Raji (cell line): Measurements from ENCODE around the gene DUSP9.

Experiments
- POLR2A ChIP-seq: IDR thresholded peaks from 2 replicates; pipeline ENCODE4 v1.6.1; 2011; ENCODE audit warnings: low read depth, low read length, control low read depth; ENCODE audit not compliant: insufficient read depth

DUSP9 gene

GRCh38 chrX:153639177-153640044, 7.6 kb upstream of the DUSP9 start:
- TF ChIP-seq POLR2A = no peak

DNA sequence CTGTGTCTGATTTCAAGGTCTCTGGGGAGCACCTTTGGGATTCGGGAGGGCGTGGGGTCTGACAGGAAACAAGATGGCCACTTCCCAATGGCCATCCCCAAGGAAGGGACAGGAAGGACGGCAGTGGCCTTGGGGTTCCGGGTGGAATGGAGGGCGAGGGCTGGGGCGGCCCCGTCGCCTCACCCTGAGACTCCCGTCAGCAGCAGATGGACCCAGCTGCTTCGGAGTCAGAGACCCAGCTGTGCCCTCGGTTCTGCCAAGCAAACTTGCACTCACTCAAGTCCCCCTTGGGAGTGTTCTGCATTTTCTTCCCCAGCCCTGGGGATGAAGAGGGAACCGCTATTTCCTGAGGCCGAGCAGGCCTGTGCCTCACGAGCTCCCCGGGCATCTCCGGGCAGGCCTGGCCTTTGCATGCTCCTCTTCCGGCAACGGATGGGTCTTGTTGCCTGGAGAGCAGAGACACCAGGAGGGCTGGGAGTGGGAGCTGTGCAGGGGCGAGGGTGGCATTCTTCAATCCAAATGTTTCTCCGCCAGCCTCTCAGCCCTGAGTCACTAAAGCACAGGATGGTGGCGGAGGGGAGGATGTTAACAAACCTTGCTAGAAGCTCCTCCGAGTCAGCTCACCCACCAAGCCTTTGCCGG, 6.8 kb upstream of the DUSP9 start:
- TF ChIP-seq POLR2A = no peak

DNA sequence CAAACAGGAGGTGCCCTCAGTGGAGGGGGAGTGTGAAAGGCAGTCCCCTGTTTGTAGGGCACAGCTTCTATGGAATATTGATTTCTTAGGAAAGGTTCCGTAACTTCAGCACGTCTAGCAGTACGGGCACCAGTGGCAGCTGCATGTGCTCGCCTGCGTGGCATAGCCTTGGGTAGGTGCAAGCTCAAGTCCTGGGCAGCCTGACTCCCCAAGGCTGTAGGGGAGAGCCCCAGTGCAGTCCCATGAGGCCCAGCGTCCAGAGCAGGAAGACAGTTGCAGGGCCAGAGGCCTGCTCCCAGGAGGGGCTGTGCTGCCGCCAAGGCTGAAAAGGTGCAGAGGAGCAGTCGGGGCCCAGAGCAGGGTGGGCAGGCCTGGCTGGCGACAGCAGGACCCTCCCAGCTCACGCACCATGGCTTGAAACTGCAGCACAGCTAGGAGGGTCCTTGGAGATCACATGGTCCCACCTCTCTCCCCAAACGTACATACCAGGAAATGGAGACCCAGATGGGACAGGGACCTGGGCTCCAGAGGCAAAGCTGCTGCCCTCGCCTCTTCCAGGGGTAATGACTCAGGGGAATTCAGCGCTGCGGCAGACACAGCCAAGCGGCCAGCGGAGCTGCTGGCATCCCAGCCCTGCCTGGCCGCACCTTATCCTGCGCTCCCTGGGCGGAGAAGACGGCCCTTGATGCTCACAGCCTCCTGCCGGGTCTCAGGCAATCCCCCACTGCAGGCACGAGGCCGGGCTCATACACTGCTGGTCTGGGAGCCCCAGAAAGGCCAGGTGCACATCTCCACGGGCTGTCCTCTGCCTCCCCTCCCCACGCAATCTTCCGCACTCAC, 6.0 kb upstream of the DUSP9 start:
- no peak for TF ChIP-seq POLR2A

DNA sequence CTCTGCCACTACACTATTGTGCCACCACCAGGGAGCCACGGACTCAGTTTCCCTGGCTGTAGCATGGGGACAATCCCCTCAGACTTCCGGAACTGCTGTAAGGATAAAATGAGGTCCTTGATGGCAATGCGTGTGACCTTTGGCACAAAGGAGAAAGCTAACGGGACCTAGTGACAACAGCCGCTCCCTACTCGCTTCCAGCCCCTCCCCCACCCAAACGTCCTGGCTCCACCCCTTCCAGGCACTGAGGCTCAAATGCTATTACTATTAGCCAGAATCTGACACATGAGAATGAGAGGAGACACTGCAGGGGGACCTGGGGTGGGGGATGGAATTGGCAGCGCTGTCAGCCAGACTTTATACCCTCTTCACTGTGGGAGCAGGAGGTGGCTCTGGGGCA, 5.4 kb upstream of the DUSP9 start:
- TF ChIP-seq POLR2A = no peak

GRCh38 chrX:153642051-153642654, 4.8 kb upstream of the DUSP9 start:
- no peak for TF ChIP-seq POLR2A

- no peak for TF ChIP-seq POLR2A
Measured at GRCh38 chrX:153642655-153643430, 4.2 kb upstream of the DUSP9 start.

DNA sequence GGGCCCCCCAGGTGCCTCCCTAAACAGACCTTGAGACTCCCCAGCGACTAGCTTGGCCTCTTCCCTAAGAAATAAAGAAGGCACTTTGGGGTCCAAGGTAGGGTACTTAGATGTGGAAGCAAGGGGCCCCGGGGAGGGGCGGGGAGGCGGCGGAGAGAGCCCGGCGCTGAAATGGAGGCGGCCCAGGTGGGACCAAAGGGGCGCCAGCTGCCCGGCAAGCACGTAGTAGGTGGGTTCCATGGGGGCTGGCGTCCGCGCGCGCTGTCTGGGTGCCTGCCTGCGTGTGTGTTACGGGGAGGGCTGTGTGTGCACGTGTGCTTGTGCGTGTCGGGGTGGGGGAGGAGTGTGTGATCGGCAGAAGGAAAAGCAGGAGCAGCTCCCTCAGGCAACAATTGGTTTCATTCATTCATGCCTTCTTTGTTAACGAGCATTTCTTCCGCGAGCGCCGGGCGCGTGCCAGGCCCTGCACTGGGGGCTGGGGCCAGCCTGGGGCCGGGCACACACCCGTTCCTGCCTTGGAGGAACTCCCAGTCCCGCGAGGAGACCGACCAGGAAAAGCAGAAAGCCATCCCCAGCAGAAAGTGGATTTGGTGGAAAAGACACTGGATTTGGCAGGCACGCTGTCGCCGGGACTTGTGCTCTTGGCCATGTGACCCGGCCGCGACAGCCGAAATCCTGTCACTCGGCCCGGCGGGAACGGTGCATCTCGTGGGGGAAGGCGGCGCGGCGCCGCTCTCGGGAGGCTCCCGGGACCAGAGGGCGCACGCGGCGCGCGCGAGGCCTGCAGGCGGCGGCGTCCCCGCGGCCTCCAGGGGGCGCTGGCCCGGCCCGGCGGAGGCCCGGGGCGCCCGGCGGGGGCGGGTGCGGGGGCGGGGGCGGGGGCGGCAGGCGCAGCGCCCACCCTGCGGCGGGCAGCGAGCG, 3.3 kb upstream of the DUSP9 start:
- TF ChIP-seq POLR2A = no peak

GRCh38 chrX:153644356-153645125, 2.5 kb upstream of the DUSP9 start:
- TF ChIP-seq POLR2A = no peak

- no peak for TF ChIP-seq POLR2A
Measured at GRCh38 chrX:153645151-153645550, 1.9 kb upstream of the DUSP9 start.

DNA sequence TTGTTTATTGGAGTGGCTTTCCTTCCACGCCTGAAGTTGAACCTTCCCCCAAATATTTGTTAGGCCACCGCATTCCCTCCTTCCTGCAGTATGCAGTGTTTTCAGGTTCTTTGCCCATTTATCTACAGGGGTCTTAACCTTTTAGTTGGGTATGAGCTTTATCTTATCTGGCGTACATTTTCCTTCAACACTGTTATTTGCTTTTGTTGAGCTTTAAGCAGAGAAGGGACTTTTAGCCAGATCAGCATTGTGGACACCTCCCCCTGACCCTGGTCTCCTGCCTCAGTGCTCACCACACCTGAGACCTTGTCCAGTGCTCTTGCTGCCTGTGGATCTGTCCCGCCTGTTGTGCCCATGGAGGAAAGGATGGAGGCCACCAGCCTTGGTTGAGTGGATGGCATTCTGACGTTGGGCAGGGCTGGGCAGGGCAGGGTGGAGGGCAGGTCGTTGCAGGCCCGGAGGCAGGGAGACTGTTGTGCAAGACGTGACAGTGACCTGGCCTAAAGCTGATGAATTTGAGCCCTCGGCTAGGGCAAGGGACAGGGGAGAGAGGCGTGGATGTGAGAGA, 998 bp upstream of the DUSP9 start:
- no peak for TF ChIP-seq POLR2A

DNA sequence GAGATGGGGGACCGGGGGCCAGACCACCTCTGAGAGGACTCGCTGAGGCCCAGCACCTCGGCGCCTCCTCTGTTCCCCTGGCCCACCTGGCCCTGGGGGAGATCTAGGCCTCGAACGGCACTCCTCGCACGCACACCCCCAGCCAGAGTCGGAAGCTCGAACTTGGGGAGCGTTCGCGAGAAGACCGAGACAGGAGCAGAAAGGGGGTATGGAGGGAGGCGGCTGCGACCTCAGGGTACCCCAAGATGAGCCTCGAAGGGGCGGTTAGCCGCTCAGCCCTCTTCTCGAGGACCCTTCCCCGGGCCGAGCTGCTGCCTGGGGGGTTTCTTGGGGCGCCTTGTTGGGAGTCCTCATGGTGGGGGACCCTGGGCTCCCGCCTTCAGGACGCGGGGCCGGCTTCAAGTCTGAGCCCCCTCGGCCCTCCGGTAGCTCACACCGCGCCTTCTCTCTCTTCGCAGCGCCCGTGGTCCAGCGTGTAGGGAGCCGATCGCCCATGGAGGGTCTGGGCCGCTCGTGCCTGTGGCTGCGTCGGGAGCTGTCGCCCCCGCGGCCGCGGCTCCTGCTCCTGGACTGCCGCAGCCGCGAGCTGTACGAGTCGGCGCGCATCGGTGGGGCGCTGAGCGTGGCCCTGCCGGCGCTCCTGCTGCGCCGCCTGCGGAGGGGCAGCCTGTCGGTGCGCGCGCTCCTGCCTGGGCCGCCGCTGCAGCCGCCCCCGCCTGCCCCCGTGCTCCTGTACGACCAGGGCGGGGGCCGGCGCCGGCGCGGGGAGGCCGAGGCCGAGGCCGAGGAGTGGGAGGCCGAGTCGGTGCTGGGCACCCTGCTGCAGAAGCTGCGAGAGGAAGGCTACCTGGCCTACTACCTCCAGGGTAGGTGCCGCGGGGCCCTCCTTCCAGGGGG, 706 bp downstream of the DUSP9 start:
- TF ChIP-seq POLR2A = no peak

DNA sequence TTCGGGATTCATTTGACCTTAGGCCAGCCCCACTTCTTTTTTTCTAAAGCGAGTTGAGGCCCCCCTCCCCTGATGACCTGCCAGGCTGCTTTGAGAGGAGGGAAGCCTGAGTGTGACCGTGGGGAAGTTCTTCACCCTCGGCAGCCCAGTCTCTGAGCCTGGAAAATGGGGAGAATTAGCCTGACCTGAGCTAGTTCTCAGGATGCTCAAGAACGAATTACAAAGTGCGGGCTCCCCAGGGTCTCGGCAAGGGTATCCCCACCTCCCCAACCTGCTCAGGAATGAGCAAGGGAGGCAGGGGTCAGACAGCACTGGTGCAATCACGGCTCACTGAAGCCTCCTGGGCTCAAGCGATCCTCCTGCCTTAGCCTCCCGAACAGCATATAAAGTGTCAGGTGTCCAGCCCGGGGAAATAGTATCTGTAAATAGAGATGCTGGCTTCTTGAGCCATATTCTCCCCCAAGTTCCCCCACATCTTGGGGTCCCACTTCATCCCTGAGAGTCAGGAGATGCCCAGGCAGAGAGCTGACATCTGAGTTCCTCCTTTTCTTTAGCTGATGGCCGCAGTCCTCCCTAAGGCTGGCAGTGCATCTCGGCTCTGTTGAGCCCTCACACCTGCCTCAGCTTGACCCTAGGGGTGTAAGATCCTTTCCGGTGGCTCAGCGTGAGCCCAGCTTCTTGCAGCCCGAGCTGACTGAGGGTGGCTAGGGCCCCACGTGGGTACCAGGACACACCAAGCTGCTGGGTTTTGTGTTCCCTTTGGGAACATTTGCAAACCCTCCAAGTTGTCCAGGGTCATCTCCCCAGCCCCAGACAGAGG, 1.6 kb downstream of the DUSP9 start:
- TF ChIP-seq POLR2A = no peak
